Right lobe of liver (tissue), 4 donors: ENCODE measurements around the gene ZNF692.

Source experiments
- CTCF ChIP-seq, 4 donors: fragments of 200-600 bp in 3 of 4; fragments of 450-650 bp in 1 of 4; IDR thresholded peaks; one replicate each; pipeline versions ENCODE4 v1.5.1 to v1.8.0; 2016 to 2022; ENCODE audit warnings: antibody characterized with exemption in 4 of 4, mild to moderate bottlenecking in 2 of 4
- POLR2A ChIP-seq: fragments of 450-650 bp; IDR thresholded peaks from one replicate; pipeline ENCODE4 v1.6.1; 2017; ENCODE audit warnings: antibody characterized with exemption, mild to moderate bottlenecking
- donor health status: DM: no; HTN: no; CAD: no.
- donor health status: DM: no; HTN: no; CAD: no.
- donor health status: DM: no; HTN: yes; CAD: no.

- TF ChIP-seq POLR2A, result peak; percentile 35
- no peak for TF ChIP-seq CTCF (IDR thresholded peaks at IDR 0.05)
Observed at GRCh38 chr1:248837781-248838356, 21.0 kb downstream of the ZNF692 start, which contains the start of gene ZNF672.
